Measurements from ENCODE around the gene IRF2.

The IRF2 gene

DNA sequence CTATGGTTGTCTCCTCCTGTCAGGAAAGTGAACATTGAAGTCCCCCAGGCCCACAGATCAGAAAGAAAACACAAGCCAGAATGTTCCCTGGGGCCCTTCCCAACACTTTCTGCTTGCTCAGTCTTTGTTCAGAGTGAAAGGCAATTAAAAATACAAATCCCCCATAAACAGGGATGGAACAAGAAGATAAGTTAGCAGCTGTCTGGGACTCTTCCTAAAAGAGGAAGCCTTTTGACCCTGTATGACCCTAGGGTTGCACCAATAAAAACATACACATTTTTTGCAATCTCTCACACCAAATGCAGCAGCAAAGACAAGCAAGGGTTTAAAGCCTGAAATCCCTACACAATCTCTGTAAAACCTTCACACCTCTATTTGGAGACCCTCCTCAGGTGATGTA, 22.6 kb downstream of the IRF2 start:
- DNase-seq (ENCODE audit: insufficient read length, low spot score), result no peak
- FAIRE-seq, result no peak

DNA sequence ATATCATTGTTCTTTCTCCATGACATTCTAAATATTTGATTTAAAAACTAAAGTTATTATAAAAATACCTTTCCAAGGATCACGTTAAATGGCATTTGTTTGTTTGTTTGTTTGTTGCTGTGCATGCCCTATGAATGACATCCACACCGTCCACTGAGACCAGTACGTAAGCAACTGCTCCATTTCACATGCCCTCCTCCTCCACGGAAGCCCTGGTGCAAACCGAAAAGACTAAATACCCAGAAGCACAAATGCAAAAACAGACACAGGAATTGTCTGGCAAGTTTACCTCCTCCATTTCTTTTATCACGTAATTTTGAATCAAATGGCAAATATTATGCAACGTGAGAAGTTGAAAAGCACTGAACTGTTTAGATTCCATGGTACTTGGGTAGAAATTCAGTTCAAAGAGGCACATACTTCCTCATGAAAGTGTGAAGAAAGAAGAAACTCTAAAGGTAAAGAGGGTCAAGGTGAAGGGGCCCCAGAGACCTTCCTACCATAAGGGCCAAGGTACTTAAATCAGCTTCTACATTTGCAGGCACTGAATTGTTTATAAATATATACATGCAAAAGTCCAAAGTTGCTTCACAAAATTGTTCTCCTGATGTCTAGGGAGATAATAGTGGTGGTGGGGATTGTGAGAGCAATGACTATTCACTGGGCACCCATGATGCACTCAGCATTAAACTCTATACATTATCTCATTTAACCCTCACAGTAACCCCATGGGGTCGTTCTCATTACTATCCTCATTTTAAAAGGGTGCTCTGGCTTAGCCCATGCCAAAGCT, 23.4 kb downstream of the IRF2 start:
- no peak for DNase-seq (ENCODE audit: insufficient read length, low spot score)
- peak; percentile 33 for FAIRE-seq

DNA sequence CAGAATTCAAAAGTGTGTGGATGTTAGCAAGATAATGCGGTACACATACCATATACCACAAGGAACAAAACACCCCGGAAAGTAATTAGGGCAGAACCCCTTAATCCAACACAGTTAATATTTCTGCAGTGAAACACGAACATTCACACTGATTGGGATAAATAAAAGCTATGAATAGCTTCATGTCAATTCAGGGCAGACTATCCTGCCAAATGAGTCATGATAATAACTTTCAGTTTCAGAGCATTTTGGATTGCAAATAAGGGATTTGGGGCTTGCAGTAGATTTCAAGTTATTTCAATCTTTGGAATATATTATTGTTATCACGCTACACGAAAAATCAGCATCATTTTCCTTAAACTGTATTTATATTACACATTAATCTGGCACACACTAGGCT, 24.3 kb downstream of the IRF2 start:
- peak; percentile 80 for FAIRE-seq
- DNase-seq (ENCODE audit: insufficient read length, low spot score), result no peak

DNA sequence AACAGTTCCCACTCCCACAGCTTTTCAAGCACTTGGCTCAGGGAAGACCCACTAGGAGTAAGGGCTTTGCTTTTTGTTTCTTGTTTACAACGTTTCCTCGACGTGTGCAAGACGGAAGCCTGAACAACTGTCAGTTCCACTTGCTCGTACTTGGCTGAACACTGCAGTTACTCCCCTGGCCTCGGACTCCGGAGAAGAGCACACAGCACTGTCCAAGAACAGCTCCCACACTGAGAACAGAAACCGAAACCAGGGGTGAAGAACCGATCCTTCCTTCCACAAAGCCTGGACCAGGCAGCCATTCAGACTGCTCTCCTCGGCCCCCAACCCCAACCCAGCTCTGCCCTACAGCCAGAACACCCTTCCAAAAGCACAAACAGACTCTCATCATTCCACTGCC, 25.5 kb downstream of the IRF2 start:
- peak; percentile 54 for DNase-seq (ENCODE audit: insufficient read length, low spot score)
- peak; percentile 89 for FAIRE-seq

DNA sequence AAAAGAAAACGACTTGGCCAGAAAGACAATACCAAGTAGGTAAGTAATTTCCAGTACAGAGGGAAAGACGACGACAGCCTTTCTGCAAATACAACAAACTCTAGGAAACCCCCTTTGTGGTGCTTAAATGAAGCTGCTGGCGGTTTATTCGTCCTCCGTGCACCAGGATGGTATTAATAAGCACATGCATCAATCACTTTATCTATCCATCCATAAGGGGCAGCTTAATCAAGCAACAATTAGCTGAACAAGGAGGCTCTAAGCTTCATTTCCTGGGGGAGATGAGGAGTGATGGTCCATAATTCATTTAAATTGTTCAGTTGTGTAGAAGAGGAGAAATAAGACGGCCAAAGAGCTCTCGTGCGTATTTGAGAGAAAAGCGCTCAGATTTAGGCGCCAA, 26.2 kb downstream of the IRF2 start:
- no peak for DNase-seq (ENCODE audit: insufficient read length, low spot score)
- peak; percentile 70 for FAIRE-seq

DNA sequence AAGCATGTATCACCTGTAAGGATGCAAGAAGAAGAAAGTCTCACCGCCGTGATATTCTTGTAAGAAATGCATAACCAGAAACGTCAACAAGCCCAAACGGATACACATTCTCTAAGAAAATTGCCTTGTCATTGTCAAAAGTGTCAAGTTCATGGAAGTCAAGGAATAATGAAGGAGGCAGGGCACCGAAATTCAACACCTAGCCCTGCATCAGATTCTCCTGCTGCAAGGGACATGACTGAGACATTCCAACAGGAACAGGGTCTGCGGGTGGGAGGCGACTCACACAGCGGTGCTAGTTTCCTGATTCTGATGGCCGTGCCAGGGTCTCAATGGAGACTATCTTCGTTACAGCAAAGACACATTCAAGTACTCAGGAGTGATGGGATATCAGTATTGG, 26.7 kb downstream of the IRF2 start:
- no peak for DNase-seq (ENCODE audit: insufficient read length, low spot score)
- FAIRE-seq, result peak; percentile 14

DNA sequence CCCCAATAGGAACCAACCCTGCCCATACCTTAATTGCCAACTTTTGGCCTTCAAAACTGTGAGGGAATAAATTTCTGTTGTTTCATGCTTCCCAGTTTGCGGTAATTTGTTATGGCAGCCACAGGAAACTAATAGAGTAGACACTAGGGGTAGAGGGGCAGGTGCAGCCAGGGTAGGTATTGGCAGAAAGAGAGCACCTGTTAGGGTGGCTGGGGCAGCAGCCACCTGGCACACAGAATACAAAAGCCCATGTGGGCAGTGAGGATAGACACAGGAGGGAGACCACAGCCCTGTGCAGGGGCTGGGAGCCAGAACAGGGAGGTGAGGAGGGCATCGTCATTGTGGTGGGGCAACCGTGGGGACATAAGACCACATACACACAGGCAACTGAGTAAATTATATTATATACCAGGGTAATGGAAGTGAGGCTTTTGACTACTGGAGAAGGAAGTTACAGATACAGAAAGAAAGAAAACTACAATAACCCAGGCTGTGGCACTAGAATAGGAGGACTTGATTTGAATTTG, 28.2 kb downstream of the IRF2 start:
- FAIRE-seq, result no peak
- no peak for DNase-seq (ENCODE audit: insufficient read length, low spot score)

DNA sequence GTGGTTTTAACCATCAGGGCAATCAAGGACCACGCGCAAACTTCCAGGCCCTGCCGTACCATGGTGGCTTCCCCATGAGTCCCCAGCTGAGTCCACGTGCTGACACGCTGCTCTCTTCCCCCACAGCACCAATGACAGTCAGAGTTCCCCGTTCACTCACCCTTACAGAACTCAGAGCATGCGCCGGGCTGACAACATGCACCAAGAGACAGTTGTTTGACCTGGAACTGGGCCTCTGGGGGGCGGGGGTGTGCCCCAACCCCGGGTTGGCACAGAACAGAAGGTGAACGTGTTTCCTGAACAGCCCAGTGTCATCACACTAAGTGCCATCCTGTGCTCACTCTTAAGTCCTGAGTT, 29.4 kb downstream of the IRF2 start:
- no peak for DNase-seq (ENCODE audit: insufficient read length, low spot score)
- FAIRE-seq, result peak; percentile 75

DNA sequence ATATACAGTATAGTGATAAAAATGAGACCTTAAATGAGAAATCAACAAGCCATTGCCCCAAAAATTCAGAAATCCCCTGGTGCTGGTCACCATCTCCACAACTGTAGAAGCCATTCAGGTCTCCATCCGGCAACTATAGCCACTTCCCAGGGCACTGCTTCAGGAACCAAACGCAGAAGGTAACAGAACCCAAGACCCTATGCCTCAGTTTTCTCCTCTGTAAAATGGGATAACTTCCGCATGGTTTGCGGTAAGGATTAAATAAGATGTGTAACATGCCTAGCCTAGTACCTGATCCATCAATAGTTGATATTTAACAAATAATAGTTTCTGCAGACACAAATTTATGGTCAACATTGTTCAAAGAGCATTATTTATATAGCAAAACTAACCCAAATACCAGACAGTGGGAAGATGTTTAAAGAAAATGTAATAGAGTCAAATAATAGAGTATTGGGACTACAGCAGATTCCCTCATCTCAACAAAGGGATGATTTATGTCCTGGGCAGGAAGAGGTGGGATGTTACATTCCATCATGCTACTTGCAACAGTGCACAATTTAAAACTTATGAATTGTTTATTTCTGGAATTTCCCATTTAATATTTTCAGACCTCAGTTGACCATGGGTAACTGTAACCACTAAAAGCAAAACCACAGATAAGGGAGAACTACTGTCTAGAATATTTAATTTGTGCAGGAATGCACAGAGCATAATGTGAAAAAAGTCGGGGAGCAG, 30.0 kb downstream of the IRF2 start:
- no peak for DNase-seq (ENCODE audit: insufficient read length, low spot score)
- FAIRE-seq, result no peak

DNA sequence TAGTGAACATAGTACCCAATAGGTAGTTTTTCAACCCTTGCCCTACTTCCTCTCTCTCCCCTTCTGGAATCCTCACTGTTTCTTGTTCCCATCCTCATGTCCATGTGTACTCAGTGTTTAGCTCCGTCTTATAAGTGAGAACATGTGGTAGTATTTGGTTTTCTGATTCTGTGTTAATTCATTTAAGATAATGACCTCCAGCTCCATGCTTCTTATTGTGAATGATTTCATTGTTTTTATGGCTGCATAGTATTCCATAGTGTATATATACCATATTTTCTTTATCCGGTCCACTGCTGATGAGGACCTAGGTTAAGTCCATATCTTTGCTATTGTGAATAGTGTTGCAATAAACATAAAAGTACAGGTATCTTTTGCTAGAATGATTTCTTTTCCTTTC, 31.0 kb downstream of the IRF2 start:
- FAIRE-seq, result peak; percentile 26
- no peak for DNase-seq (ENCODE audit: insufficient read length, low spot score)

DNA sequence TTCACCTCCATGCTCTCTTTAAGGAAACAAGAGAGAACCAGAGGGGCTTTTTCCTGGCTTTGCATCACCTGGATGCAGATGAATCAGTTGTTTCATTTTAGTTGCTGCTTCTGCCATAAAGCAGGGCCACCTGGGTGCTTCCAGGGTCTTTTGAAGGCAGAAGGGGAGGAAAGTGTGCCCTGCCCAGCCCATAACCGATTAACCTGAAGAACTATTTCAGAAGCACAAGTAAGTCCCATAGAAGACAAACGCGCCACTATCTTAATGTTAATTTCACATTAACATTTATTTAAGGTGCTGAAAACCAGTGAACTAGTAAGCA, 32.1 kb downstream of the IRF2 start:
- FAIRE-seq, result no peak
- DNase-seq (ENCODE audit: insufficient read length, low spot score), result no peak

DNA sequence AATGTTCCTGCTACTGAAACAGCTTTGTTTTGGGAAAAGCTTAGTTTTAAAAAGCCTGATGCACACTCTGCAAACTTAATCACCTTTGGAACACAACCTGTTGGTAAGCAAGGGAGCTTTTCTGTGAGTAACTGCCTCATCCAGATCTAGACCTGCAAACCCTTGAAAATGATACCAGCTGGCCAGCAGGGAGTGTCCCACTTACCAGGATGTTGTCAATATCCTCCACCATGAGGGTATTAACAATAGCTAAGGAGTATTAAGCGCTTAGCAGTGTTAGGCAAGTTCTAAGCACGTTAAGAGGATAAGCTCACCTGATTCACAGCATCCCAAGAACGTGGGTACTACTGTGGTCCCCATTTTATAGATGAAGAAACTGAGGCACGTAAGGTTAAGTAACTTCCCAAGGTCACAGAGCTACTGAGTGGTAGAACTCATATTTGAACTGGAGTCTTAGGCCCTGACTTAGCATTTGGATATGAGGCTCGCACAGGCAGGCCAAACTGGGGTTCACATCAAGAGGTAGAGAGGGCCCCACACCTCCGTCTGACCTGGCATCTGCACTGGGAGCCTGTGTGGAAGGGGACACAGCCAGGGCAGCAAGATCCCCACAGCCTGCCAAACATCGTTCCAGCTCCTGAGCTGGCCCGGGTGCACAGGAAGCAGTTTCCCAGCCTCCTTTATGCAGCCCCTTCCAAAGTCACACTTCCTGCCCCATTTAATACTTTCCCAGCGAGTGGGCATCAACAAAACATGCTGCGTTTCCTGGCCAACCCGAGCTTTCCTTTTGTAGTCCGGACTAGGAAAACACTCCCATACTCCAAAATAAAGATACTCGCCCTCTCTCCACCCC, 32.7 kb downstream of the IRF2 start:
- no peak for DNase-seq (ENCODE audit: insufficient read length, low spot score)
- no peak for FAIRE-seq

DNA sequence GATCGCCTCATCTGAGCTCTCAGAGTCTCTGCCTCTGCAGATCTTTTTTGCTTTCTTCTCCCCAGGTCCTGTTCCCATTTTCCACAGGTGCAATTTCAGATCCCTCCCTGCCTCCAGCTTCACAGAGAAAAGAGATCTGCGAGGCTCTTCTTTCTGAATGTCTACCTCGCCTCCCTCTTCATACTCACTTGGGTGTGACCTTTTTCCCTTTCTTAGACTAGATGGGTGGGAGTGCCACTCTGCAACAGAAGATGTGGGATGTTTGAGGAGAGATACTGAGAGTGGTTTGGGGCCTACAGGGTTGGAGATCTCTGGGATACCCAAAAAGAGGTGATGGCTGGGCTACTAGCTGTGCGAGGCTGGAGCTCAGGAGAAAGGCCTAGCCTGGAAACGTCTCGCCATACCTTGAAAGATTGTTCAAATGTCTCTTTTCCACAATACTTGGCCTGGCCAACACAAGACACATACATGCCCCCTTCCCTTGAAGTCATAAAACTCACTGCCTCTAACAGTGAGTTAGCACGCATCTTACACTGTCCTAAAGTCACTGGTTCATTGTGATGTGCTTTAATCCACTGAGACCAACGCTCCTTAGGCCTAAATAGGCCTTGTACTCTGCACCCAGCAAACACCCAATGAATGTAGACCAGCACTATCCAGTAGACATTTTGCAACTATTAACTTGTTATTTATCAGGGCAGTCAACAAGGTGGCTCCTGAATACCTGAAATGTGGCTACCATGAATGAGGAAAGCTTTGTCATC, 33.6 kb downstream of the IRF2 start:
- FAIRE-seq (no peak), DNase-seq (ENCODE audit: insufficient read length, low spot score) (no peak)

DNA sequence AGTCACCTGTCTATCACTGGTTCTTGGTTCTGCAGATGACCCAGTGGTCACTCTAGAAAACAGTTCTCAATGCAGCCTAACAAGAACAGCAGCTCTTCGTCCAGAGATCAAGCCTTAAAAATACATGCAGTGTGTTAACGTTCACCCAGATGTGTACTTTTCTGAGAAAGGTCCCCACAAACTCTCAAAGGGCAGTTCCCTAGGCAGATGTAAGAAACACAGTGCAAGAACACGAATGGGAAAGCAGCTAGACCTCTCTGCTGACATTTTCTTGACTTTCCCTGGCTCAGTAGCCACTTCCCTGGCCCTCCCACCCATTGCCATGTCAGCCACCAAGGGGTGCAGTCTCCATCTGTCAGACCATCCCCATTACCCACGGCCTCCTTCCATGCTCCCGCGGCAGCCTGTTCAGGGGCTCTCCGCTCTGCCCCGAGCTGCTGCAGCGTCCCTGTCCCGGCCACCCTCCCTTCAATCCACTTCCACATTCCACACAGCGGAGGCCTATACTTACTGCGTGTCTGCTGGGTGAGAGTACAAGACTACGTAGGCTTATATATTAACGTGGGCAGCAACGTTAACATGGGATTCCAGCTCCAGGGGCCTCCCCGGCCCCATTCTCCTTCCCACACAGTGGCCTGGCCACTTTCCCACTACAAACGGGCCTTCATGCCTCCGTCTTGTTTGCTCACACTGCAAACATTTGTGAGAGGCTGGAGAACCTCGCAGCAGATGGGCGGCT, 34.3 kb downstream of the IRF2 start:
- FAIRE-seq (no peak), DNase-seq (ENCODE audit: insufficient read length, low spot score) (no peak)

DNA sequence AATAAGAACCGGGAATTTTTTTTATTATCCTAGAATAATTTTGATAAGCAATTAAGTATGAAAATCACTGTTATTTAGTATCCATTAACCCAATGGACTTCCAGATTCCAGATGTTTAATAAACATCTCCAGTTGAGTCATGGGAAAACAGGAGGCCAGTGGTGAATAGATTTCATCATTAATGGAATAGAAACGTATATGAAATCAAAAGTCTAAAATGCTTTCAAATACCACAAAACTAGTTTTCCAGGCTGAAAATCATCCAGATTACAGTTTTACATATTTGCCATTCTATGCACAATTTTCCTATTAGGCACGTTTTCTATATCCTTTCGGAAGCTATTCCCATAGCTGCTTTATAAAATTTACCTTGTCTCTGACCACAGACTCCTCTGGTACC, 35.0 kb downstream of the IRF2 start:
- FAIRE-seq, result no peak
- no peak for DNase-seq (ENCODE audit: insufficient read length, low spot score)

DNA sequence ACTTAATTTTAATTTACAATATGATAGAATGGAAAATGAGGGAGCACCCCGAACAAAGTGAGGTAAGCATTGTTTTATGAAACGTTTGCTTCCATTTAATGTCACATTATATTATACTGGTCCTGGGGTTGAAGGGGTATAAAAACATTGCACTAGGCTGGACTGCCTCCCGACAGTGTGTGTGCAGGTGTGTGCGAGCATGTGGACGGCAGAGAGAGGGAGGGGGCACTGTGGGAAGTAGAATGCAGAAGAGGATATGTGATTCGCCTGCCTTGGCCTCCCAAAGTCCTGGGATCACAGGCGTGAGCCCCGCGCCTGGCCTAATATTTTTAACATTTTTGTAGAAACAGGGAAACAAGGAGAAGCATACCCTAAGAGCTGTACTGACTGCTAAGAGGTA, 36.0 kb downstream of the IRF2 start:
- DNase-seq (ENCODE audit: insufficient read length, low spot score) (no peak), FAIRE-seq (peak; percentile 42)

DNA sequence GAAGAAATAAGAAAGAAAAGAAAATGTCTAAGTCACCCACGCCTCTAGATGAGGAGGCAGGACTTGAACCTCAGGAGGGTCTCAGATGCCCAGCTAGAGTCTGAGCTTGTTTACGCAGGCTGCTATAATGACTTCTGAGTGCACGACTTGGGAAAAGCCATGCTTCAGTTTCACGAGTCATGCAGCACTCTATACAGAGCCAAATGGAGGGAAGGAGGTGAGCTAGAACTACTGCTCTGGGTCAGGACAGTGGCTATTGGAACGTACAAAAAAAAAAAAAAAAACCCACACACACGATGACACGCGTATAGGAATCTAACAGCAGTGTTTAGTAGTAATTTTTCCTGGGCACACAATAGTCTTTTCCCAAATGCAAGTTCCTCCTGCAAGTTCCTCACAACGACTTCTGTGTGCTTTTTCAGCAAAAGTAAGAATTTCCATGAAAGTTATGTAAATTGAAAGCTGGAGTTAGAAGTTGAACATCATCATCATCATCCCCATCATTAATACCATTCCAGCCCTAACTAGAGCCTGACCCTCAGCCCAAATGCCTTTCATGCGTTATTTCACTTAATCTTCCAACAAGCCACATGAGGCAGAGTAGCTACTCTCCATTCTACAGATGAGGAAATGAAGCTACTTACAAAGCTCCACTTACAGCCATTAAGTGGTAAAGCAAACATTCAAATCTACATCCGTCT, 36.6 kb downstream of the IRF2 start:
- FAIRE-seq (peak; percentile 86), DNase-seq (ENCODE audit: insufficient read length, low spot score) (no peak)

DNA sequence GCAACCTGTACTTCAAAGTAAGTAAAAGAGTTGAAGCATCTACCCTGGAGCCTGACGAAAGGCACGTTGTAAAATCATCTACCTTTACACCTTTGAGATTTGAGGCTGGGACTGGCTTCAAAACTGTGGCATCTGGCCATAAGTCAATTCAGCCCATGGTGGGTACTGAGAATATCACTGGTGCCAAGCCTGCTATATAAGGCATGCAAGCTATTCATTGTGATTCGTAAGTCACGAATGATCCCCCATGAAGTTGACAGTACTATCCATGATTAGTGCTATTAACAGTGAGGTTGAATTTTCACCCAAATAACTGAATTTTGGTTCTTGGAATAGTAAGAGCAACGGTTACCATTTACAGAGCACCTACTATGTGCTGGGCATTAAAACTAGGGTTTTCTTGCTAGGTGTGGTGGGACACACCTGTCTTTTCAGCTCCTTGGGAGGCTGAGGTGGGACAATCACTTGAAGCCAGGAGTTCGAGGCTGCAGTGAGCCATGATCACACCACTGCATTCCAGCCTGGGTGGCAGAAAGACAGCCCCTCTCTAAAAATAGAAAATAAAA, 39.8 kb downstream of the IRF2 start:
- FAIRE-seq (no peak), DNase-seq (ENCODE audit: insufficient read length, low spot score) (no peak)

DNA sequence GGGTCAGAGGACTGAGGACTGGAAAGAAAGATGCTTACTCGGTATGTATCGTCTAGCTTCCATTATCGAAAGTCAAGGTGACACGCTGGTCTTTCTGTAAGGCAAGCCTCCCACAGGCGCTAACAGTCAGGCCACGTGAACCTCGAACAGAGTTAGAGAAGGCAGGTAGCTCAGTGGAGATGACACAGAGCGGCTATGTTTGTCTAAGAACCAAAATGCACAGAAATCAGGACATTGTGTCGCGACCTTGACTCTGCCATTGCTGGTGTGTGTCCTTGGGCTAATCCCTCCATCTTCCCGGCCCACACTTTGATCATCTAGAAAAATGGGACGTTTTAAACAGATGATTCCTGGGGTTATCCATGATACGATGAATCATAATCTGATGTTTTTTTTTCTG, 40.3 kb downstream of the IRF2 start:
- FAIRE-seq (no peak), DNase-seq (ENCODE audit: insufficient read length, low spot score) (no peak)

All from GM19239 (cell line).